Jurkat, Clone E6-1 (cell line): Measurements from ENCODE around the gene JAM3.
A peak's percentile ranks its signal among the peaks of the same experiment; 100 is the strongest.

Experiments
- DNase-seq: peaks from one replicate; pipeline ENCODE4 v3.0.0-alpha.2; 2011; ENCODE audit warnings: low read depth, low spot score
- H3K4me3 ChIP-seq: 2 replicates; pipeline ENCODE4 v1.5.1; 2011; ENCODE audit warnings: mild to moderate bottlenecking, low read length, control low read depth, moderate library complexity

The JAM3 gene

GRCh38 chr11:134132808-134133207, 63.9 kb downstream of the JAM3 start:
- DNase-seq = no peak
- no peak overlapping the region for H3K4me3 ChIP-seq

- H3K4me3 ChIP-seq = no peak overlapping the region
- no peak for DNase-seq
Measured at GRCh38 chr11:134134167-134134566, 65.3 kb downstream of the JAM3 start.

GRCh38 chr11:134138376-134138775, 69.5 kb downstream of the JAM3 start:
- no peak overlapping the region for H3K4me3 ChIP-seq
- no peak for DNase-seq

DNA sequence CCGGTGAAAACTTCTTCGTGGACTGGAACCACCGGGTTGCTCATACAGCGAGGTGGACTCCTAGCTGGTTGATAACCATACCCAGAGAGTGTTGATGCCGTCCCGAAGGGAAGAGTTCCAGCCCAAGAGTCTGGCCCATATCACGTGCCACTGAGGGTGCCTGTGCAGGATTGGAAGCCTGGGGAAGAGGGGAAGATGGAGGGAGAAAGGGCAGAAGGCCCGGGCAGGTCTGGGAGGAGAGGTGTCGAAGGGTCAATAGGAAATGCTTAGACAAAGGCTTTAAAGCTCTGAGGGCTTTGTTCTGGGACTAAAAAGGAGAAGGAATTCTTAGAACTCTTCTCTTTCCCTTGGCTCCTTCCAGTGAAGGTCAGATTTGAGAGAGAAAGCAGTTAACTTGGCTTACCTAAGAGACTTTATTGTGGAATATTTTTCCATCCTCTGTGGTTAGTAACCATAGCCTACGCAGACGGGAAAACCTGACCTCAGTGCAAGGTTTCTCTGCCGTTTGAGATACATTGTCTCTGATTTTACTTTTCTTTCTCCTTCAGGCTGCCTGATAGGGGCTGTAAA, 70.5 kb downstream of the JAM3 start:
- no peak overlapping the region for H3K4me3 ChIP-seq
- no peak for DNase-seq

DNA sequence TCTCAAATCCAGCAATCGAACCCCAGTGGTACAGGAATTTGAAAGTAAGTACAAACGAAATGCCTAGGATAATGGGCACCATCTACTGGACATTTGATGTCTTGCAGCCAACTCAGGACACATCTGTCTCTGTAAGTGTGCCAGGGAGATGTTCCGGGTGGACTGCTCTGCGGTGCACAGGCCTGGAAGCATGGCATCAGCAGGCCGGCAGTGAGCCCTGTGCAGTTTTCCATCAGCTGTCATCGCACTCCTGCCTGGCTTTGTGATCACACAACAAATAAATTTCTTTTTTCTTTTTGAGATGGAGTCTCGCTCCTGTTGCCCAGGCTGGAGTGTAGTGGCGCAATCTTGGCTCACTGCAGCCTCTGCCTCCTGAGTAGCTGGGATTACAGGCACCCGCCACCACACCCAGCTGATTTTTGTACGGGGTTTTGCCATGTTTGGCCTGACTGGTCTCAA, 71.0 kb downstream of the JAM3 start:
- H3K4me3 ChIP-seq = no peak overlapping the region
- peak; percentile 71 for DNase-seq

- DNase-seq = no peak
- no peak overlapping the region for H3K4me3 ChIP-seq
Measured at GRCh38 chr11:134140961-134141490, 72.2 kb downstream of the JAM3 start.

DNA sequence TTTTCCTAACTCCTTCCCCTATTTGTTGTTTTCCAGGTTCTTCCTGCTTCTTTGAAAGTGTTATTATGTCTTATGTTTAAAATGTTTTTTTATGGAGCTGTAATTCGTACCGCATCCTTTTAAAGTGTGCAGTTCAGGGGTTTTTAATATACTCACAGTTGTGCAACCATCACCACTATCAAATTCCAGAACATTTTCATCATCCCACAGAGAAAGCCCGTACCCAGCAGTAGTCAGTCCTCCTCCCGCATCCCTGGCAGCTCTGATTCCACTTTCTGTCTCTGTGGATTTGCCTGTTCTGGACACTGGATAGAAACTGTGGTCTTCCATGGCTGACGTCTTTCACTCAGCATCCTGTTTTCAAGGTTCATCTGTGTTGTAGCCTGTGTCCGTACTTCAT, 73.7 kb downstream of the JAM3 start:
- no peak overlapping the region for H3K4me3 ChIP-seq
- no peak for DNase-seq

- no peak overlapping the region for H3K4me3 ChIP-seq
- DNase-seq = no peak
Measured at GRCh38 chr11:134143801-134144200, 74.9 kb downstream of the JAM3 start.

GRCh38 chr11:134144744-134145143, 75.9 kb downstream of the JAM3 start:
- H3K4me3 ChIP-seq = no peak overlapping the region
- no peak for DNase-seq

DNA sequence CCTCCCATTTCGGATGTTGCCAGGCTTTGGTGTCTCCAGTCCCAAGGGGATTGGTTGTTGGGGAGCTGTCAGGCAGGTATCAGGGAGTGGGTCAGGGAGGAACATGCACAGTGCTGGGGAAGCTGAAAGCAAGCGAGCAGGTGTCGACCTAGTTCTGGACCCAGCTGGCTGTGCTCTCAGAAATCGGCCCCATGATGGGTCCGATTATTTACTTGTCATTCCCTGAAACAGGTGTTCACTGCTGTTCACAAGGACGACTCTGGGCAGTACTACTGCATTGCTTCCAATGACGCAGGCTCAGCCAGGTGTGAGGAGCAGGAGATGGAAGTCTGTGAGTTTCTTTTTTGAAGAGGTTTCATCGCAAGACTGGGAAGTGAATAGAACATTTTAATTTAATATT, 76.8 kb downstream of the JAM3 start:
- DNase-seq = no peak
- no peak overlapping the region for H3K4me3 ChIP-seq

DNA sequence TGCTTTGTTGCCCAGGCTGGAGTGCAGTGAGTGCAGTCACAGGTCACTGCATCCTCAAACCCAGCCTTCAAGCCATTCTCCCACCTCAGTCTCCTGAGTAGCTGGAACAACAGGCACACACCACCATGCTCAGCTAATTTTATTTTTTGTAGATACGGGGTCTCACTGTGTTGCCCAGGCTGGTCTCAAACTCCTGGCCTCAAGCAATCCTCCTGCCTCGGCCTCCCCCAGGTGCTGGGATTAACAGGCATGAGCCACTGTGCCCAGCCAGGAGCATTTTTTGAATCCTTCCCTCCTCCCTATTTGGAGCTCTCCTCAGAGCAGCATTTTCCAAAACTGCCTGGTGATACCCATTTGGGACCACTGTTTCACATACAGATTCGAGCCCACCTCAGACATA, 77.7 kb downstream of the JAM3 start:
- no peak overlapping the region for H3K4me3 ChIP-seq
- DNase-seq = no peak

GRCh38 chr11:134149371-134149770, 80.5 kb downstream of the JAM3 start:
- H3K4me3 ChIP-seq = no peak overlapping the region
- no peak for DNase-seq

GRCh38 chr11:134150195-134150903, 81.5 kb downstream of the JAM3 start:
- H3K4me3 ChIP-seq = no peak overlapping the region

DNA sequence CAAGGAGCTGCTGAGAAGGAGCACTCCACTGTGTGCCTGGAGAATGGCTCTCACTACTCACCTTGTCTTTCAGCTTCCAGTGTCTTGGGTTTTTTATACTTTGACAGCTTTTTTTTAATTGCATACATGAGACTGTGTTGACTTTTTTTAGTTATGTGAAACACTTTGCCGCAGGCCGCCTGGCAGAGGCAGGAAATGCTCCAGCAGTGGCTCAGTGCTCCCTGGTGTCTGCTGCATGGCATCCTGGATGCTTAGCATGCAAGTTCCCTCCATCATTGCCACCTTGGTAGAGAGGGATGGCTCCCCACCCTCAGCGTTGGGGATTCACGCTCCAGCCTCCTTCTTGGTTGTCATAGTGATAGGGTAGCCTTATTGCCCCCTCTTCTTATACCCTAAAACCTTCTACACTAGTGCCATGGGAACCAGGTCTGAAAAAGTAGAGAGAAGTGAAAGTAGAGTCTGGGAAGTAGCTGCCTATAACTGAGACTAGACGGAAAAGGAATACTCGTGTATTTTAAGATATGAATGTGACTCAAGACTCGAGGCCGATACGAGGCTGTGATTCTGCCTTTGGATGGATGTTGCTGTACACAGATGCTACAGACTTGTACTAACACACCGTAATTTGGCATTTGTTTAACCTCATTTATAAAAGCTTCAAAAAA, 82.3 kb downstream of the JAM3 start:
- no peak for DNase-seq
- H3K4me3 ChIP-seq = no peak overlapping the region

More at GRCh38 chr11:134150195-134150903, 81.5 kb downstream of the JAM3 start:
- no peak for DNase-seq

DNA sequence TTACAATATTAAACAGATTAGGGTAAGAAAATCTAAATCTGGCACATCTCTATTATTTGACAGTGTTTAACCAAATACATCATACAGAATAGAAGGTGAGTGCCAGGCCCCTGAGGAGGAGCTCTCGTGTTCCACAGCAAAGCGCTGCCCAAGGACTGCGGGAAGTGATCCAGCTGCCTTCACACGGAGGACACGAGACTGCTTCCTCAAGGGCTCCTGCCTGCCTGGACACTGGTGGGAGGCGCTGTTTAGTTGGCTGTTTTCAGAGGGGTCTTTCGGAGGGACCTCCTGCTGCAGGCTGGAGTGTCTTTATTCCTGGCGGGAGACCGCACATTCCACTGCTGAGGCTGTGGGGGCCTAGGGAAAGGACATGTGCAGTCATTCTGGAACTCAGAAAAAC, 83.8 kb downstream of the JAM3 start:
- H3K4me3 ChIP-seq = no peak overlapping the region
- DNase-seq = no peak

DNA sequence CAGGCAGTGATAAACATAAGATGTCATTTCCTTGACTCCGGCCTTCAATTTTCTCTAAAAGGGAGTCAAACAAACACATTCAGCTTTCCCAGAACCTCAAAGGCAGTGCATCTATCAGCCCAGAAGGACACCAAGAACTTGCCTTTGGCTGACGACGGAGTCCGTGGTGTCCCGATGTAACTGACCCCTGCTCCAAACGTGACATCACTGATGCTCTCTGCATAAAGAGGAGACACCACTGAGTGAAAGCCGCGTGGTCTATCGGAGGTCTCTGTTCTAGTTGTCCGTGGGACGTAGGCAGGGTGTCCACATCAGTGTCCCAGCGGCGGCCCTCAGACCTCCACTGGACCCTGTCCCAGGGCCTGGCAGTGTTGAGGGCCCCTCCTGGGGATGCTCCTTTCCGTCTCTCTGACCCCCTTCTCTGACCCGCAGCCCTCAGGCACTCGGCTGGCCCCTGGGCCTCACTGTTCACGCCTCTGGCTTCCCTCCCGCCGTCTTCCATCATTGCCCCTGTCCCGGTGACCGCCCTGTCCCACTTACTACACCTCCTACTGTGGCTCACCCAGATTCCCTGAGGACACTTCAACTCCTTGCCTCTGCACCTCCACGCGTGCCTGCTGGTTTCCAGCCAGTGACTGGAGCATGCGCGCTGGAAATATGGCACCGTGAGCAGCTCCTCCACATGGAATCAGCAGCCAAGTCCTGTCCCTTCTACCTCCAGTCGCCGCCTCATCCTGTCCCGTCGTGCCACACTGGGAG, 84.5 kb downstream of the JAM3 start:
- no peak for DNase-seq
- no peak overlapping the region for H3K4me3 ChIP-seq

DNA sequence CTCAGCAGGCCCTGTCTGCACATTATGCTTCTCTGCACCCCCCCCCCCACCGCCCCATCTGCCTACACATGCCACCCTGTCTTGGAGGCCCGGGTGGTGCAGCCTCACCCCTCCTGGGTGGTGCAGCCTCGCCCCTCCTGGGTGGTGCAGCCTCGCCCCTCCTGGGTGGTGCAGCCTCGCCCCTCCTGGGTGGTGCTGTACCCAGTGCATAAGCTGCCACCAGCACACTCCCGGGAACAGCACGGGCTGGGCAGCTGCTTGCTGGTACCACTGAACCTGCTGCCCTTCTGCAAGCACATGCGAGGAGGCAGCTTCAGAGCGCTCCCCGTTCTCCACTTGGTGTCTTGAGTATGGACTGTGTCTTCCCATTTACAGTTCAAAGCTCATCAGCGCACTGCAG, 85.6 kb downstream of the JAM3 start:
- H3K4me3 ChIP-seq = no peak overlapping the region
- no peak for DNase-seq

- DNase-seq = no peak
- H3K4me3 ChIP-seq = no peak overlapping the region
Measured at GRCh38 chr11:134155456-134155855, 86.6 kb downstream of the JAM3 start.

DNA sequence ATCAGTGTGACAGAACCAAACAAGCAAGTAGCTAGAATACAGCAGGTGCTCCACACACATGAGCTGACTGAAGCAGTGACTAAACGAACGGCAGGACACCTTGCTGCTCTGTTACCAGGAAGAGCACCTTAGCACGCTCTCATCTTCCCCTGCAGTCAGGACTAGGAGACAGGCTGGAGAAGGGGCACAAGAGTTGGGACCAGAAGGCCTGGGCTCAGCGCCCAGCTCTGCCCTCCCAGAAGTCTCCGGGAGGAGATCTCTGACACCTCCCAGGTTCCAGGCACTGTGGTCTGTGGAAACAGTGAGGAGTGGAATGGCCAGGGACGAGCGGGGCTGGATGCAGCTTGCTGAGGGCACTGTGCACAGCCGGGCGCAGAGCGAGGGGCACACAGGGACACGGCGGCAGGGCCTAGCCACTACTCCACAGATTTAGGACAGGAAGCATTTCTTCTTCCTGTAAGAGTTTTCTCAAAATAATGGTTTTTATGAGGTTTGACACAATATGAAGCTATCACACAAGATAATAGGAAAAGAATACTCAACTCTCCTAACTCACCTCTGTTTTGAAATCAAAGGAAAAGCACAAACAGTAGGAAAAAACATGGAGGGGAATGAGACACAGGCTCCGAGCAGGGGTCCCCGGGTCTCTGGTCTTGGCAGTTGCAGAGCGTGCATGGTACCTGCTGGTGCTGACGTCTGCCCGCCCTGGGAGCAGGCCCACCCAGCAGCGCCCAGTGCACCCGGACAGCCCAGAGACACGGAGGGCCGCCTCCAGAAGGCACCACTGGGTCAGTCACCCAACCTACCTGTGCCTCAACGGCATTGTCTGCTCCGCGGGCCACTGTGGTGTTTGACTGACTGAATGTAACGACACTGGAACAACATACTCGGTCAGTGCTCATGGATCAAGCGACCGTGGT, 87.3 kb downstream of the JAM3 start:
- DNase-seq = no peak
- no peak overlapping the region for H3K4me3 ChIP-seq
